NCI-H2029 (cell line): ENCODE results near the gene GPR135.
A peak's percentile ranks its signal among the peaks of the same experiment; 100 is the strongest.

Experiments
- DNase-seq: peaks from one replicate; lab custom pipeline; 2025; lab: John Stamatoyannopoulos, UW

GPR135 gene

GRCh38 chr14:59465316-59466135 is at the start of gene GPR135:
TSS of gene GPR135 (minus strand) at chr14:59465380. CDS start at chr14:59465226, 154 bp downstream.
- peak; percentile 44 for DNase-seq

- DNase-seq = no peak
Observed at GRCh38 chr14:59511916-59512575, 46.9 kb upstream of the GPR135 start.

GRCh38 chr14:59510966-59511365 is 45.8 kb upstream of the GPR135 start:
- no peak for DNase-seq

GRCh38 chr14:59510001-59510400 is 44.8 kb upstream of the GPR135 start:
- DNase-seq = no peak

- DNase-seq = no peak
Observed at GRCh38 chr14:59509101-59509500, 43.9 kb upstream of the GPR135 start.

GRCh38 chr14:59507752-59508103 is 42.5 kb upstream of the GPR135 start:
- no peak for DNase-seq

- peak; percentile 73 for DNase-seq
Observed at GRCh38 chr14:59507063-59507751, 42.0 kb upstream of the GPR135 start.

GRCh38 chr14:59503256-59503655 is 38.1 kb upstream of the GPR135 start:
- no peak for DNase-seq

GRCh38 chr14:59500732-59501131 is 35.6 kb upstream of the GPR135 start:
- DNase-seq = no peak

GRCh38 chr14:59492384-59492783 is 27.2 kb upstream of the GPR135 start:
- DNase-seq = no peak

GRCh38 chr14:59490756-59491155 is 25.6 kb upstream of the GPR135 start:
- no peak for DNase-seq

GRCh38 chr14:59484639-59485175 is 19.5 kb upstream of the GPR135 start:
- peak; percentile 66 for DNase-seq

GRCh38 chr14:59483819-59484638 is 18.8 kb upstream of the GPR135 start, which contains the start of the genes JKAMP and L3HYPDH:
TSS of gene JKAMP (plus strand) at chr14:59484517. CDS start at chr14:59484590, 73 bp downstream.
TSS of gene L3HYPDH (minus strand) at chr14:59484408. CDS start at chr14:59484316, 92 bp downstream.
- DNase-seq = peak; percentile 99

GRCh38 chr14:59483363-59483762 is 18.2 kb upstream of the GPR135 start:
- DNase-seq = no peak

GRCh38 chr14:59482541-59483331 is 17.6 kb upstream of the GPR135 start:
- DNase-seq = peak; percentile 22

- DNase-seq = no peak
Observed at GRCh38 chr14:59481871-59482540, 16.8 kb upstream of the GPR135 start.

GRCh38 chr14:59481407-59481806 is 16.2 kb upstream of the GPR135 start:
- no peak for DNase-seq

GRCh38 chr14:59480166-59480565 is 15.0 kb upstream of the GPR135 start:
- DNase-seq = no peak

- DNase-seq = no peak
Observed at GRCh38 chr14:59478540-59478939, 13.4 kb upstream of the GPR135 start.

- no peak for DNase-seq
Observed at GRCh38 chr14:59475709-59476108, 10.5 kb upstream of the GPR135 start.
